ENCODE measurements around the gene ST3GAL2.
"Not testable (repeated sequence)": the region's sequence is repeated elsewhere in the genome, so short reads cannot be mapped to it uniquely, and the experiment has no call there.

Gene ST3GAL2

DNA sequence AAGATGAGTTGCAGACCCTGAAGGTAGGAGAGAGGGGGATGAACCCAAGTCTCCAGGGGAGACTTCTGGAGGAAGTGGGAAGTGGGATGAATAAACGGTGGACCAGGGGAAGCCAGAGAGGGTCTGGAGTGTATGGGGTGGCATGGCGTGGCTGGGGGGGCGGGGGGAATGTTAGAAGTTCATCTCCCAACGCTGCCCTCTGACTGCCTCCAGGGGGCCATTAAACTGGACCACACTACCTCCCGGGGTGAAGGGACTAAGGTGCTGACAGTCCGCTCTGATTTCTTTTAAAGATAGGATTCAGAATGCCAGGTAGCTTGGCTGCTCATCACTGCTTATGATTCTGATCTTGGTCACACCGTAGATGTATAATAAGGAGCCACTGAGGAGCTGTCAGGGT, 21.2 kb downstream of the ST3GAL2 start:
- DNase-seq, result no peak

DNA sequence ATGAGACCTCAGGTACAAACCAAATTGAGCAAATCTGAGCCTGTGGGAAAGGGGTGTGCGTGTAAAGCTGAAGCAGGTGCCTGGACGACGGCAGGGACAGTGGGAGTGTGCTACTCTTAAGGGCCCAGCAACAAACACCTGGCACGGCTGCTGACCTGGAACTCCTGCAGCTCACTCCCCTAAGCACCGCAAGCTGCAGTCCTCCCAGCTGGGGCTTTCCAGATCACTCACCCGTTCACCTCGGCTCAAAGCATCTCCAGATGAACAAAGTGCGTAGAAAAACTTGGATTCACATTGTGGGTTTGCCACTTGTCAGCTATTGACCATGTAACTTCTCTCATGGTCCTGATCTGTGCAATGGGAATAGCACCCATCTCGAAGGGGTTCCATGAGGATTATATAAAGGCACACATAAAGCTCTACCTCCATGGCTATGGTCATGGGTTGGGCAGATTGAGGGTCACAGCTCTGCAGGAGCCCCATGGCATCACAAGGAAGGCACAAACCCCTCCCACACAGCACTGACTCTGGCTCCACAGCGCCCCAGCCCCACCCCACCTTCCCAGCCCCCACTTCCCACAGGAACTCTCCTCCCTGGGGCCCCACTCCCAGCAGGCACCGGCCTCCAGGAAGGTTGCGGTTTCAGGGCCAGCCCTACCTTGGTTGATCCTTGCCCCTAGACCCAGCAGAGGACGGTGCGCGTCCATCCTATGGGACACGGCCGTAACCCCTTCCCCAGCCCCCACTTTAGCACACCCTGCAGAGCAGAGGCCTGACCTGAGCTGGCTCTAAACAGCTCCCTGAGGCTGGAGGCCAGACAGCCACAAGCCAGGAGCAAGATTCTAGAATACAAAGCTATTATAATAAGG, 21.9 kb downstream of the ST3GAL2 start:
- DNase-seq, result no peak

DNA sequence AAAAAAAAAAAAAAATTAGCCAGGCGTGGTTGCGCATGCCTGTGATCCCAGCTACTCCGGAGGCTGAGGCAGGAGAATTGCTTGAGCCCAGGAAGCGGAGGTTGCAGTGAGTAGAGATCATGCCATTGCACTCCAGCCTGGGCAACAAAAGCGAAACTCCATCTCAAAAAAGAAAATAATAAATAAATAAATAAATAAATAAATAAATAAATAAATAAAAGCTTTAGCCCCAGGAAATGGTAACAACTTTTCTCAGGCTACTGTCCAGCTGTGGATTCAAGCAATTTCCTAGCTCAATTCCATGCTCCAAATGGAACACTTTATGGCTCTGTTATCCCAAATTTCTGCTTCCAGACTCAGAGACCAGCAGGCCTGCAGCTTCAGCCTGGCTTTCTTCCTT, 25.3 kb downstream of the ST3GAL2 start:
- not testable (repeated sequence) for DNase-seq

DNA sequence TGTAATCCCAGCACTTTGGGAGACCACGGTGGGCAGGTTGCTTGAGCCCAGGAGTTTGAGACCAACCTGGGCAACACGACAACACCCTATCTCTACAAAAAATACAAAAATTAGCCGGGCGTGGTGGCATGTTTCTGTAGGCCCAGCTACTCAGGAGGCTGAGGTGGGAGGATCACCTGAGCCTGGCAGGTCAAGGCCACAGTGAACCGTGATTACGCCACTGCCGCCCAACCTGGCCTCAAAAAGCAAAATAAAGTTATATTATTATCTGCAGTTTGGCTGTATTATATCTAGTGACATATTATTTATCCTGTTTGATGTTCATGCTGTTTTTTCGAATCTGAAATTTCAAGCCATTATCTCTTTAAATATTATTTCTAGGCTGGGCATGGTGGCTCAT, 26.5 kb downstream of the ST3GAL2 start:
- DNase-seq, result no peak

DNA sequence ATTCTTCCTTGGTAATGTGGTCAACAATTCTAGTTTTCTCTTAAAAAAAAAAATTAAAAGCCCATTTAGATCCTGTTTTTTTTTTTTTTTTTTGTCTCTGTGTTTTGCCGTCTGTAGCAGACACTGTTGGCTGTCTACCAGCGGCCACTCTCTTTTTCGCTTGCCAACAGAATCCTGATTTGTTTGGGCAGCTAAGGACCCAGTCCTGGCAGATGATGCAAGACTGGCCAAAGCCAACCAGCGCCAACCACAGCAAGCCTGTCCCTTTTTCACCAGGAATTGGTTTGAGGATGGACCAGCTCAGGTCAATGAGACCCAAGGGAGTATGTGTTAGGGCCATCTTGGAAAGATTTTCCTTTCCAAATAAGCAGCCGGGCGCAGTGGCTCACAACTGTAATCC, 28.2 kb downstream of the ST3GAL2 start:
- DNase-seq, result peak in 33 of 51 donors; percentile 5 to 68 (median 38)

DNA sequence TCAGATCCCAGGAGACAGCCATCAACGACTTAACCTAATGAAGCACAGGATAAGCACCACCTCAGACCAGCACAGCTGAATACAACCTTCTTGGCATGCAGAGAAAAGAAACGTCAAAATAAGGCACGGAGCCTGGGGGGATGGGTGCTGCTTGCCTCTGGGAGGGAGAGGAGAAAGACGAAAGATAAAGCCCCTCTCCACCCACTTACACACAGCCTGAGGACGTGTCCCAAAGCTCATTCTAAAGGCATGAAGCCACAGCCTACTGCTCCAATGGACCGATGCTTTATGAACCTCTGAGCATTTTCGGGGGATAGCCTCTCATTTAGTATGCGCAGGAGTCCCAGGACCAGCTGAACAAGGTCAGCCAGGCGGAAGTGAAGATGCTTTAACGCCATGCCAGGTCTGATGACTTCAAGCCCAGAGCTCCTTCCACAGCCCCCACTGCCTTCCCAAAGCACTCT, 31.1 kb downstream of the ST3GAL2 start:
- DNase-seq, result peak in 4 of 51 donors; percentile 3 to 35 (median 12)

DNA sequence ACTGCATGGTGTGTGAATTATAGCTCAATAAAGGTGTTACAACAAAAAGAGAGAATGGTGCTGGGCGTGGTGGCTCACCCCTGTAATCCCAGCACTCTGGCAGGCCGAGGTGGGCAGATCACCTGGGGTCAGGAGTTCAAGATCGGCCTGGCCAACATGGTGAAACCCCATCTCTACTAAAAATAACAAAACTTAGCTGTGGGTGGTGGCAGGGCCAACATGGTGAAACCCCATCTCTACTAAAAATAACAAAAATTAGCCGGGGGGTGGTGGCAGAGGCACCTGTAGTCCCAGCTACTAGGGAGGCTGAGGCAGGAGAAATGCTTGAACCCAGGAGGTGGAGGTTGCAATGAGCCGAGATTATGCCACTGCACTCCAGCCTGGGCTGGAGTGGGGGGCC, 32.8 kb downstream of the ST3GAL2 start:
- DNase-seq, result not testable (repeated sequence)

DNA sequence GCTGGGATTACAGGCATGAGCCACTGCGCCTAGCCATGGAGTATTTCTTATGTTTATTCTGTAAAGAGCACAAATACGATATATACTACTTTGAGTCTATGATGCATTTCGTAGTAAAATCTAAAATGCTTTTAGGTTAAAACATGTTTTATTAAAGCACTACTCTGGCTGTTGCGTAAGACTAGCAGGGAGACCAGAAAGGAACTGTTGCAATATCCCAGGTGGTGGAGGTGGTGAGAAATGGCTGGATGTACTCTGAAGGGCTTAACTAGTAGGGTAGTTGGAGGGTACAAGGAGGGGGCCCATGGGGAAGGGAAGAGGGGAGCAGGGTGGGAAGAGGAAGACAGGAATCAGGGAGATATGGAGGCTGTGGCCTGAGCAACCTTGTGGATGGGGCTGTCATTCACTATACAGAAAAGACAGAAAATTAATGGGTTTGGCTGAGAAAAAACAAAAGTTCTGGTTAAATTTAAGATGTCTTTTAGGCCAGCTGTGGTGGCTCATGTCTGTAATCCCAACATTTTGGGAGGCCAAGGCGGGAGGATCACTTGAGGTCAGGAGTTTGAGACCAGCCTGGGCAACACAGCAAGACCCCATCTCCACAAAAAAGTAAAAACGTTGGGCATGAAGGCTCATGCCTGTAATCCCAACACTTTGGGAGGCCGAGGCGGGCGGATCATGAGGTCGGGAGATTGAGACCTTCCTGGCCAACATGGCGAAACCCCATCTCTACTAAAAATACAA, 35.8 kb downstream of the ST3GAL2 start:
- DNase-seq, result no peak

DNA sequence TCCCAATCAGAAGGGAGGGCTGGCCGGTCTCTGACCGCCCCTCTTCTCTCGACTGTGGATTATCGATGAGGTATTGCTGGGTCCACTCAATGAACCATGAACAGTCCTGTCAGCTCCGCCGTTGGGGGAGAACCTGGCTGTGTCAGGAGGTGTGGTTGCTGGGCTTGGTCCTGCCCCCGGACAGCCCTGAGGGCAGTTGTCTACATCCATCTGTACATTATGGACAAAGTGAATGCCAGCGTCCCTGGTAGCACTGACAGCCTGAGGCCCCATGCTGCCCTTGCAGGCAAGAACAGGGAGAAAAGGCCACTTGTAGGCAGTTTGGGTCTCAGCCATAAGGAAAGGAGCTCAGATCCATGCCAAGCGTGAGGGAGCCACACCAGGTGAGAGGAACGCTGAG, 38.9 kb downstream of the ST3GAL2 start:
- no peak for DNase-seq

DNA sequence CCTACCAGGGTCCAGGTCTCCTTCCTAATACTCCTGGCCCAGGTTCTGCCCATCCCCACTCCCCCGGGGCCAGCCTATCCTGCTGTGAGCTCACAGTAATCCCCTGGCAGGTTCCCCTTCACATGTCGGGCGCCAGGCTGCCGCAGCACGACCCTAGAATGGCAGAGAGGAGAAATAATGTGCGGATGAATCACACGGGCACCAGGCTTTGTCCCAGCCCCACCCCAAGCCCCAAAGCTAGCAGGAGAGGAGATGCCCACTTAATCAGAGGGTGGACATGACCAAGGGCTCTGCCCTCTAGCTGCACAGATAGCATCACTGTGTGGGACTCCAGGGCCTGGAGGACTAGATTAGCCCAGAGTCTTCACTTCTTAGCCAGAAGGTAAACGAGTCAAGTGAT, 39.5 kb downstream of the ST3GAL2 start:
- DNase-seq, result no peak

DNA sequence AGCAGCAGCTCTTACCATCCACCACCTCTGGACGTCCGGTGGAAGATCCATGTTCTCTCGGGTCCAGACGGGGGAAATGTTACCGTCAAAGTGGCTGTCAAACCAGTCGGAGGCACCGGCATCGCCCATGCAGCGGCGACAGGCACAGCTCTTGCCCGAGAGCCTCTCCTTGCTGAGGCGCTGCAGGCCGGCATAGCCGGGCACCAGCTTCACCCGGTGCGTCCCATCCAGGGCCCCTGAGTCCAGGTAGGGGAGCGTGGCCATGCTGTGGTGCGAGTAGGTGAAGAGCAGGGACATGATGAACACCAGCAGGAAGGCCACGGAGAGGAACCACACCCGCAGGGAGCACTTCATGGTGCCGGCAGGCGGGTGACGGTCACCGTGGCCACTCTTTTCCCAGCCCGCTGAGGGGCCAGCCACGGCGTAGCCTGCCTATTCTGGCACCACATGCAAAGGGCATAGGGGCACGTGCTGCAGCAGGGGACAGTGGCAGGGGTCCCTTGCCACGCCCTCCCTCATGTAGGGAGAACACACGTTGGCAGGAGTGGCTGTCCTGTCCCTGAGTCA, 40.6 kb downstream of the ST3GAL2 start:
- no peak for DNase-seq

DNA sequence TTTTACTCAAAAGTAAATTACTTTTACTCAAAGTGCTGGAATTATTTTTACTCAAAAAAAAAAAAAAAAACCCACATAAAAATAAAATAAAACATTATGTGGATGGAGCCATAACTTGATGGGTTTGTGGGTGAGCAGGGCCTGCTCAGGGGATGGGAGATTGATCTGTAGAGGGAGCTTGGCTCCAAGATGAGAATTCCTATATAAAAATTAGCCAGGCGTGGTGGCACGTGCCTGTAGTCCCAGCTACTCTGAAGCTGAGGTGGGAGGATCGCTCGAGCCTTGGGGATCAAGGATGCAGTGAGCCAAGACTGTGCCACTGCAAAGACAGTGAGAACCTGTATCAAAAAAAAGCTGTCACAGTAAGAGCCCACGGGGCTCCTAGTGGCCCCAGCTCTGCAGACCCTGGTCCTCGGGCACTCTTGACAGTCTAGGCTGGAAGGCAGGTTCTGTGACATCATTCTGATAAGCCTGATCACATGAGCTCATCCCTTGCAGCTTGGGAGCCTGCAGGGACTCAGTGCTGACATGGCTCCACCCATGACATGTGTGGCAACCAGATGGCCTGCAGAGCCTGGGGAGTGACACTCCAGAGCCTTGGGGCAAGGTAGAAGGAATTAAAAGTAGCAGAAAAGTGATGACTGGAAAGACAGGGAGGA, 42.5 kb downstream of the ST3GAL2 start:
- DNase-seq, result no peak

DNA sequence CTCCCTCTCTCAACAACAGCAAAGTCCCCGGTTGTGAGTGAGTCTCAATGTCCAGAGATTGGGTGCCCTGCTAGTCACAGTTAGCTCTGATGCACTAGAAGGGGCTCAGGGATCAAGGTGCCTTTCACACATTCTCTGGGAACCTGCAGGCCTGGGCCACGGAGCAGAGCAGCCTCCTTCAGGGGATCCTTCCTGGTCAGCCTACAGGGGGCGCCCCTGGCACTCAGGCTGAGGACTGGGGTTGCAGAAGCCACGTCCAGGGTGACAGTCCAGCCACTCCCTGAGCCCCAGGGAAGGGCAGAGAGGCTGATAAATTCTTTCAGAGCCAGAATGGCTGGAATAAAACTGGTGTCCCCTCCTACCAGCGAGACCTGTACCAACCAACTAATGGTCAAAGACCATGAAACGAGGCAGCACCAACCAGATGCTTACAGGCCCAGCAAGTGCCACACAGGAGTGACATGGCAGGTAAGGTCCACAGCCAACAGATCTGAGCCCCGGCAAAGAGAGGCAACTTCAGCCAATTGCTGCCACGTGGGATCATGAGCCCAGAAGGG, 43.5 kb downstream of the ST3GAL2 start:
- peak in 28 of 51 donors; percentile 2 to 62 (median 28) for DNase-seq

DNA sequence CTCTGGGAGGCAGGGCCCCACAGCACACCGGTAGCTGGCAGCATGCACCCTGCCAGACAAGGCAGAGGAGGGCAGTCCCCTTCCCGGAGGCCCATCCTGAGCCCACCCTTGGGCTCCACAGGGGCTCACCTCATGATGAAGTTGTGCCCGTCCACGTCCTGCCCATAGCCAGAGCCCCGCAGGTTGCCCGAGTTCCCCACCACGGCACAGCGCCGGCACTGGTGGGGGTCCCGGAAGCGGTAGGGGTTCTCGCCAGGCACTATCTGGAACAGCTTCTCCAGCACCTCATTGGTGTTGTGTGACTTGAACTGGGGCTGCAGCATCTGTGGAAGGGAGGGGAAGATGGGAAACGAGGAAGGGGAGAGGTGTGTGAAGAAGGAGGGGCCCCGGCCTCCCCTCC, 44.0 kb downstream of the ST3GAL2 start:
- no peak for DNase-seq

DNA sequence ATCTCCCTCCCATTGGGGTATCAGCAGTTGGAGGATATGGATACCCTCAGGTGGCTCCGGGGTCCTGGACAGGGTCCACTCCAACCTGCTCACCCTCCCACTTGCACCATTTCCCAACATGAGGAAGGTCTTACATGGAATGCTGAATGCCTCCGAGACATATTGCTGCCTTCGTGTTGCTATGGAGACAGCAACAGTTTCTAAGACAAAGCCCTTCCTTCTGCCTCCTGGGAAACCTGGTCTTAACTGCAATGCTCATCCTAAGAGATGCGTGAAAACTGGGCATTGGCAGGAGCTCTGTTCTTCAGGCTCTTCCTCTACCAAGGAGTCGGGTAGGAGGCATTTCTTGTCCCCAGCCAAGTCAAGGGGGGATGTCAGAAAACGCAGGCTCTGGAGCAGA, 45.2 kb downstream of the ST3GAL2 start:
- peak in 4 of 51 donors; percentile 7 to 57 (median 16) for DNase-seq

DNA sequence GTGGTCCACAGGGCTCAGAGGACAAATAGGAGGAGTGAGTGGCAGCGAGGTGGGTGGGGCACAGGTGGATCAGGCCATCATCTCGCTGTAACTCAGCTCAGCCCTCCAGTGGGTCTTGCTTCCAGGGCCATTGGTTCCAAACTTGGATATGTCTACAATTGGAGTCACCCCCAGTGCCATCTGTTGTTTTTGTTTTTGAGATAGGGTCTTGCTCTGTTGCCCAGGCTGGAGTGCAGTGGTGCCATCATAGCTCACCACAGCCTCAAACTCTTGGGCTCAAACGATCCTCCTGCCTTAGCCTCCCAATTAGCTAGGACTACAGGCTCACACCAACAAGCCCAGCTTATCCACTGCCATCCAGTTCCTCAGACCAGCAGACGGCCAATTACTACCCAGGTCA, 46.3 kb downstream of the ST3GAL2 start:
- no peak for DNase-seq

DNA sequence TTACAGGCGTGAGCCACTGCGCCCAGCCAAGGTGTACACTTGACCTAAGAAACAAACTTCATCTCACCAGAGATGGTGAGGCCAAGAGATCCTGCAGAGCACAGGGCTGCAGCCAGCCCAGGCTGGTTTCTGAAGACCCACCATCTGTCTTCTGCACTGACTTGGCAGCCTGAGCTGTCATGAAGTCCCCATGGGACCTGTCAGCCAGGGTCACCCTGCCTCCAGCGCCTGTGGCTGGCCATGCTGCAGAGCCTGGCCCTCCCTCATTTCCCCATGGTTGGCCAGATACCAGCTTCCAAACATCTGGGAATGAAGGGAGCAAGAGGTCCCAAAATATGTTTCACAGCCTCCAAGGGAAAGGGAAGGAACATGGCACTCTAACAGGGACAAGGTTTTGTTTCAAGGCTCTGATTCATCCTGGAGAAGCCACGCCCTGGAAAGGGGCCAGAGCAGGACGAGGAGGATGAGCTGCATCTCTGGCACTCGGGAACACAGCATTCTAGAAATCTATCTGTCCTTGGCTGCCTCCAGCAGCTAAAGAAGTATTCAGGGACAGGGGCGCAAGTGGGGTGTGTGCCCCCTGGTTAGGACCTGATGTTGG, 46.9 kb downstream of the ST3GAL2 start:
- DNase-seq, result peak in 1 of 51 donors; percentile 63

DNA sequence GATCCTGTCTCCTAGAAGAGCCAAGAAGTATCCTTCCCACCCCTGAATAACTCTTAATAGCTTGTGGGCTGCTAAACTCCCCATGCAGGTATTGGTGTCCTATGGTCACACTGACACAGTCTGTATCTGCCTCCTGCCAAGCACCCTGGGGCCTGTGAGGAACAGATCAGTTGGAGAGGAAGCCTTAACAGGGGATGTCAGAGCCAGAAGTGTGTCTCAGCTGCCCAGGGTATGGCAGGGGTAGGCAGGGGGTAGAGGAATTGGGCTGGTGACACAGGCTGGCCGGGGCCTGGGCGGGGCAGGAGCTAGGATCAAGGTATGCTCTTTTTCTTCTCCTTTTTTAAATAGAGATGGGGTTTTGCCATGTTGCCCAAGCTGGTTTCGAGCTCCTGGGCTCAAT, 47.5 kb downstream of the ST3GAL2 start:
- DNase-seq, result no peak

DNA sequence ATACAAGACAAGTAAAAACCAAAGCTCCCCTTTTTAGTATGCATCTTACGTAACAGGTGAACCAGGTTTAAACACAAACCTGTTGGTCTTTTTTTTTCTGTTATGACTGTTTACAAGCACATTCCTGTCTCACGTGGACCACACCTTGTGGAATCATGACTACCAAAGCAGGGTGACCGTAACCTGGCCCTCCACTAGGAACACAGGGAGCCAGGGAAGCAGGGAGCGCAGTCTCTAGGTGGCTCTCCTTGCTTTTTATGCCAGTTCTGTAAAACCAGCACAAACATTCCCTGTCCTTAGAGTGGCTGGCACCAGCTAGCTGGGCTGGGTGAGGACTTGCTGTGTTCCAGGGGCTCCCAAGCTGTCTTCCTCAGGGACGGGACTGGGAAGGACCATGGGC, 48.1 kb downstream of the ST3GAL2 start:
- no peak for DNase-seq

DNA sequence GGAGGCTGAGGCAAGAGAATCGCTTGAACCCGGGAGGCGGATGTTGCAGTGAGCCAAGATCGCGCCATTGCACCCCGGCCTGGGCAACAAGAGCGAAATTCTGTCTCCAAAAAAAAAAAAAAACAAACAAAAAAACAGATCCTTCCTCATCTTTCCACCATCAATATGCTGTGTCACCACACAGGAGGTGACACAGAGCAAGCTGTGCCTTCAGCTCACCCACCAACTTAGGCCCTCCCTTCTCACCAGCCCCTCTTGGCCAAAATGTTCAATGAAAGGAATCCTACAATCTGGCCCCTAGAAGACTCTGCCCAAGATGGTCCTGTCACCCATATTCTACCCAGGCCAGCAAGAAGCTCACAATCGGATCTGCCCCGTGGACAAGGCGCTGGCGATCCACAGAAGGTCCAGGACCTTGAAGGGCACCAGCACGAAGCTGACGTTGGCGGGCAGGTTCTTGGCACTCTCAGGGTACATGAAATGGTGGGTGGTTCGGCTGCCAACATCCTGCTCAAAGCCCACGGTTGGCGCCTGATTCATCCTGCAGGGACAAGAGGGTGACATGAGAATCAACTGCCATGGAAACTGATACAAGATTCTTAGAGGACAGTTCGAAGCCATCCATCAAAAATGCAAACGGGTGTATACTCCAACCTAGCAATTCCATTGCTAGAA, 50.8 kb downstream of the ST3GAL2 start:
- DNase-seq, result peak in 1 of 51 donors; percentile 33
